Measurements from ENCODE around the gene SYT2.

- no peak for TF ChIP-seq FOXM1 (IDR thresholded peaks at IDR 0.05; ENCODE audit: borderline replicate concordance, low read depth)
- TF ChIP-seq CEBPB (IDR thresholded peaks at IDR 0.05) = no peak
- no peak for TF ChIP-seq MAX (IDR thresholded peaks at IDR 0.05)
- no peak for TF ChIP-seq ZBTB7A (IDR thresholded peaks at IDR 0.05; ENCODE audit: low read depth)
- TF ChIP-seq REST (IDR thresholded peaks at IDR 0.05; ENCODE audit: low read depth) = no peak
- TF ChIP-seq TAF1 (IDR thresholded peaks at IDR 0.05; ENCODE audit: low read depth) = no peak
- TF ChIP-seq, protein P1, sequence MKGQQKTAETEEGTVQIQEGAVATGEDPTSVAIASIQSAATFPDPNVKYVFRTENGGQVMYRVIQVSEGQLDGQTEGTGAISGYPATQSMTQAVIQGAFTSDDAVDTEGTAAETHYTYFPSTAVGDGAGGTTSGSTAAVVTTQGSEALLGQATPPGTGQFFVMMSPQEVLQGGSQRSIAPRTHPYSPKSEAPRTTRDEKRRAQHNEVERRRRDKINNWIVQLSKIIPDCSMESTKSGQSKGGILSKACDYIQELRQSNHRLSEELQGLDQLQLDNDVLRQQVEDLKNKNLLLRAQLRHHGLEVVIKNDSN (IDR thresholded peaks at IDR 0.05) = no peak
- no peak for TF ChIP-seq EGR1 (IDR thresholded peaks at IDR 0.05)
- no peak for TF ChIP-seq RAD21 (IDR thresholded peaks at IDR 0.05; ENCODE audit: low read depth)
- TF ChIP-seq EP300 (IDR thresholded peaks at IDR 0.05; ENCODE audit: borderline replicate concordance) = no peak
- no peak for TF ChIP-seq YY1 (IDR thresholded peaks at IDR 0.05; ENCODE audit: low read depth)
Observed at GRCh38 chr1:202588503-202589189, 121.6 kb downstream of the SYT2 start.
